ENCODE measurements around the gene PCDHB16.
"Not testable (repeated sequence)": the region's sequence is repeated elsewhere in the genome, so short reads cannot be mapped to it uniquely, and the experiment has no call there.

Gene PCDHB16

GRCh38 chr5:141192110-141192725, 10.0 kb downstream of the PCDHB16 start, which contains the start of gene PCDHB10:
TSS of gene PCDHB10 (plus strand) at chr5:141192353. CDS start at chr5:141192553, 200 bp downstream.
- DNase-seq, result peak; percentile 45
- no peak within 1 kb of the TSS for H3K4me3 ChIP-seq (ENCODE audit: low read depth, low read length)

GRCh38 chr5:141194332-141194731, 12.1 kb downstream of the PCDHB16 start:
- DNase-seq; H3K27me3 ChIP-seq; H3K36me3 ChIP-seq; H3K4me3 ChIP-seq (ENCODE audit: low read depth, low read length); H3K9me3 ChIP-seq; H3K4me1 ChIP-seq: not testable (repeated sequence)

More at GRCh38 chr5:141192110-141192725, 10.0 kb downstream of the PCDHB16 start, which contains the start of gene PCDHB10:
- Histone ChIP-seq H3K9me3 (no peaks in the 10 kb centered on the region; the same call in 1 of the 2 replicates), H3K36me3 (no peaks in the 10 kb centered on the region), H3K4me1 (no peaks in the 10 kb centered on the region), H3K27me3 (no peaks in the 10 kb centered on the region)
- peak; percentile 63 for TF ChIP-seq CTCF (IDR thresholded peaks at IDR 0.05; ENCODE audit: low read depth, low read length)

GRCh38 chr5:141196363-141196762, 14.2 kb downstream of the PCDHB16 start:
- DNase-seq, result no peak
- Histone ChIP-seq H3K9me3 (no peaks in the 10 kb centered on the region; the same call in 1 of the 2 replicates), H3K36me3 (no peaks in the 10 kb centered on the region), H3K4me1 (no peaks in the 10 kb centered on the region), H3K27me3 (no peaks in the 10 kb centered on the region), H3K4me3 (ENCODE audit: low read depth, low read length) (no peak overlapping the region)
- no peak for TF ChIP-seq CTCF (IDR thresholded peaks at IDR 0.05; ENCODE audit: low read depth, low read length)

- H3K36me3 ChIP-seq, result no peaks in the 10 kb centered on the region
- no peak for DNase-seq
- no peak within 1 kb of the TSS for H3K4me3 ChIP-seq (ENCODE audit: low read depth, low read length)
- no peaks in the 10 kb centered on the region; the same call in 1 of the 2 replicates for H3K9me3 ChIP-seq
- H3K27me3 ChIP-seq, result no peaks in the 10 kb centered on the region
- peak; percentile 51 for TF ChIP-seq CTCF (IDR thresholded peaks at IDR 0.05; ENCODE audit: low read depth, low read length)
- H3K4me1 ChIP-seq, result no peaks in the 10 kb centered on the region
Measured at GRCh38 chr5:141199359-141200235, 17.4 kb downstream of the PCDHB16 start, which contains the start of gene PCDHB11. TSS of gene PCDHB11 (plus strand) at chr5:141199627. CDS start at chr5:141199775, 148 bp downstream.

- not testable (repeated sequence) for H3K4me3 ChIP-seq (ENCODE audit: low read depth, low read length); DNase-seq; H3K27me3 ChIP-seq; H3K4me1 ChIP-seq; H3K9me3 ChIP-seq; H3K36me3 ChIP-seq
Measured at GRCh38 chr5:141201126-141201525, 18.9 kb downstream of the PCDHB16 start.

- not testable (repeated sequence) for H3K36me3 ChIP-seq; H3K9me3 ChIP-seq; H3K4me1 ChIP-seq; H3K27me3 ChIP-seq; DNase-seq; H3K4me3 ChIP-seq (ENCODE audit: low read depth, low read length)
Measured at GRCh38 chr5:141201646-141202045, 19.5 kb downstream of the PCDHB16 start.

GRCh38 chr5:141208478-141208877, 26.3 kb downstream of the PCDHB16 start, which contains the start of gene PCDHB12:
TSS of gene PCDHB12 (plus strand) at chr5:141208719. CDS start at chr5:141208908, 189 bp downstream.
- Histone ChIP-seq H3K27me3 (no peaks in the 10 kb centered on the region), H3K4me3 (ENCODE audit: low read depth, low read length) (no peak within 1 kb of the TSS), H3K36me3 (no peaks in the 10 kb centered on the region), H3K4me1 (no peaks in the 10 kb centered on the region), H3K9me3 (no peaks in the 10 kb centered on the region)
- DNase-seq, result no peak
- no peak for TF ChIP-seq CTCF (IDR thresholded peaks at IDR 0.05; ENCODE audit: low read depth, low read length)

- H3K9me3 ChIP-seq; H3K36me3 ChIP-seq; H3K4me3 ChIP-seq (ENCODE audit: low read depth, low read length); DNase-seq; H3K4me1 ChIP-seq; H3K27me3 ChIP-seq: not testable (repeated sequence)
Measured at GRCh38 chr5:141210281-141210680, 28.1 kb downstream of the PCDHB16 start.

GRCh38 chr5:141210849-141211248, 28.7 kb downstream of the PCDHB16 start:
- H3K9me3 ChIP-seq, result not testable (repeated sequence)

GRCh38 chr5:141213656-141214339, 31.6 kb downstream of the PCDHB16 start, which contains the start of gene PCDHB13:
TSS of gene PCDHB13 (plus strand) at chr5:141213919. CDS start at chr5:141214124, 205 bp downstream.
- not testable (repeated sequence) for H3K9me3 ChIP-seq; H3K4me3 ChIP-seq (ENCODE audit: low read depth, low read length); H3K27me3 ChIP-seq; H3K4me1 ChIP-seq; H3K36me3 ChIP-seq; DNase-seq

More at GRCh38 chr5:141210849-141211248, 28.7 kb downstream of the PCDHB16 start:
- H3K27me3 ChIP-seq; H3K36me3 ChIP-seq; H3K4me1 ChIP-seq; DNase-seq; H3K4me3 ChIP-seq (ENCODE audit: low read depth, low read length): not testable (repeated sequence)

All from BE2C (cell line).